HS-5 (cell line): ENCODE results near the gene PRCC.
A peak's percentile ranks its signal among the peaks of the same experiment; 100 is the strongest.

ENCODE experiments used
- DNase-seq: peaks from one replicate; pipeline ENCODE4 v3.0.0-alpha.2; 2012; ENCODE audit warnings: low read depth

Gene PRCC

DNA sequence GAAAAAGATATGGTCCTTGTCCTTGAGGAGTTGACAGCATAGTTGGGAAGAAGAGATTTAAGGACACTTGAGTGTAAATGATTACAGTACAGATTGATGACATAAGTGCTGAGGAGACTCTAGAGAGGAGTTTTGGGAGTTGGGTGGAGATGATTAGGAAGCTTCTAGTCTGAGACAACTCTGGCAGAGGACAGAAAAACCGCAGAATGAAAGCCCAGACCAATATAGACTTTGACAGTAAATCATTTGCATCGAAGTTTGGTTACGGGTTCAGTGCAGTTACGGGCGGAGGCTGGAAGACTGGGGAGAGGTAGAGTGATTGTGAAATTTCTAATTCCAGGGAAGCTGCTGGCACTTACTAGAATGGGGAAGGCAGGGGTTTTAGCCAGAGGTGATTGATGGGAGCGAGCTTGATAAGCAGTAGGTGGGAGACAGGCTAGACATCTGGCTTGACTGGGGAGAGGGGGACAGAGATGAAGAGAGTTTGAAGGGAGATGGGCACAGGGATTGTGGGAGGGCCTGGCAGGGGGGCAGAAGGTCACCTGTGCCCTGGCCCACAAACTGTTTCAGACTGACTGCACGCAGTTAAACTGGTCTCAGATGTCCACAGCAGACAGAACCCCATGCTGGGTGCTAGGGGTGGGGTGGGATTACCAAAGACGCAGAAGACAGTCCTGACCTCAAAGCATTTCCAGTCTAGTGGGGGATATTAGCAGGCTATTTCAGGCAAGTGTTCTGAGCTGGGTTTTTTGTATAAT lies 29.2 kb downstream of the PRCC start:
- DNase-seq: no peak

DNA sequence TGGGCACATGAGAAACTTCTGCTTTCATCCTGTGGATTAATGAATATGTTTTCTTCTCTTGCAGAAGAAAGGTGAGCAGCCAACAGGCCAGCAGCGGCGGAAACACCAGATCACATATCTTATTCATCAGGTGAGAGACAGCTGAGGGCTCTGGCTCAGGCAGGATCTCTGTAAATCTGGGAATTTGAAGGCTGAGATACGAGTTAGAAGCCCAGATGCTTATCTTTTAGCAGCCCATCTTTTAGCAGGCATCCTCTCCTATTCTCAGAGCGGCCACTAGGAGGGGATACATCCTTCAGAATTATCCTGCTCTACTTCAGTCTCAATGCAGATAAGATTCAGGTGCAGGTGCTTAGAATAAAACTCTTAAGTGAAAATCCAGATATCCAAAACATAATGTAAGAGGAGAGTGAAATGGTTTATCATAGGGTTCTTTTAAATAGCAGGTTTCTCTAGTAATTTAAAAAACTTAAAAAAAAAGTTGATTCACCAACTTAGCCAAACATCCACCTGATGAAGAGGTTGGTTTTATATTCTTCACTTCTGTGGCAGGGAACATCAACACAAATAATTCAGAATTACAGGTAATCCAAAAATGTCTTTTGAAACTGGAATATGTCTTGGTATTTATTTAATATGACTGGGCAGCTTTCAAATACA lies 30.0 kb downstream of the PRCC start:
- no peak for DNase-seq

DNA sequence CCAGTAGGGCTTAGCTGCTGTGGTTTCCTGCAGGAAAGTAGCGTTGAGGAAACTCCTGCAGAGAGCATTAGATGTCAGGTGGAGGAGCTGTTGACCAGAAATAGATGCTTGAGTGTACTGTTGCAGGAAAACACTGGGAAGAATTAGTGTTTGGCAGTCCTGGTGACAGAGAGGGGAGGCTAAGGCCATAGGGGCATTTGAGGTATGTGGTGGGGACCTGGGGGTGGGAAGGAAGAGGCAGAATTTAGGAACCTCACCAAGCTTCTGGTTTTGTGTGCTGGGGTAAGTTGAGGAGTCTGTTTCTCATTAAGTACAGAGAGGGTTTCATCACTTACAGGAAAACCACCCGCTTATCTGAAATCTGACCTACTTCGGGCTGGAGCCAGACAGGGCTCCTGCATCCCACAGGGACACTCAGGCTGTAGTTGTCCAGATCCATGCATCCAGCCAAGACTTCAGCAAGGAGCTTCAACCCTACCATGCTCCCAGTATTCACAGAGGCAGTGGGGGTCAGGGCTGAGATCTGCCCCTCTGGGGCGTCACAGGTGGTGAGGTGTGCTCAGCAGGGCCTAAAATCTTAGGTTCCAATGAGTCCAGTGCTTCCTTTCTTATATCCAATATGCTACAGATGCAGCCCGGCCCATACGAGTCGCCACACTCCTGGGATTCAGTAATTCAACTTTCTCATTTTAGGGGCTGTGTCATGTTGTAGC lies 34.2 kb downstream of the PRCC start:
- peak; percentile 58 for DNase-seq

DNA sequence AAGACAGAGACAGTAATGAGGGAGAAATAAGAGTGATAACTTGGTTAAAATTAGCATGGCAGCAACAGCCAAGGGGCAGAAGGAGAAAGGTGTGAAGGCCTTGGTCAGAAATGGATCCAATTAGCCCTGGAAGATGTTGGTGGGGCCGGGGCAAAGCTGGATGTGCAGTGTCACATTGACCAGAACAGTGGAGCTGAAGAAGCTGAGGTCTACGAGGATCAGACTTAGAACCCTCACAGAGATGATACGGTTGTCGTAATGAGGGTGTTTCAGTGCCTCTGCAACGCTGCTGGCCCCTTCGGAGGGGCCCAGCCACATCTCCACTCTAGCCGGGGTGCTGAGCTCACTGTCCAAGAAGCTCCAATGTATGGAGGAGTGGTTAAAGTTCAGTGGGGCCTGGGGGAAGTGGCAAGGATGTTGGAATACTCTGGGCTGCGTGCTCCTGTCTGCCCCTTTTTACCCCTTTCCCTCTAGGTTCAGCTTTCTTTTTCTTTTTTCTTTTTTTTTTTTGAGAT lies 35.1 kb downstream of the PRCC start:
- DNase-seq: no peak

DNA sequence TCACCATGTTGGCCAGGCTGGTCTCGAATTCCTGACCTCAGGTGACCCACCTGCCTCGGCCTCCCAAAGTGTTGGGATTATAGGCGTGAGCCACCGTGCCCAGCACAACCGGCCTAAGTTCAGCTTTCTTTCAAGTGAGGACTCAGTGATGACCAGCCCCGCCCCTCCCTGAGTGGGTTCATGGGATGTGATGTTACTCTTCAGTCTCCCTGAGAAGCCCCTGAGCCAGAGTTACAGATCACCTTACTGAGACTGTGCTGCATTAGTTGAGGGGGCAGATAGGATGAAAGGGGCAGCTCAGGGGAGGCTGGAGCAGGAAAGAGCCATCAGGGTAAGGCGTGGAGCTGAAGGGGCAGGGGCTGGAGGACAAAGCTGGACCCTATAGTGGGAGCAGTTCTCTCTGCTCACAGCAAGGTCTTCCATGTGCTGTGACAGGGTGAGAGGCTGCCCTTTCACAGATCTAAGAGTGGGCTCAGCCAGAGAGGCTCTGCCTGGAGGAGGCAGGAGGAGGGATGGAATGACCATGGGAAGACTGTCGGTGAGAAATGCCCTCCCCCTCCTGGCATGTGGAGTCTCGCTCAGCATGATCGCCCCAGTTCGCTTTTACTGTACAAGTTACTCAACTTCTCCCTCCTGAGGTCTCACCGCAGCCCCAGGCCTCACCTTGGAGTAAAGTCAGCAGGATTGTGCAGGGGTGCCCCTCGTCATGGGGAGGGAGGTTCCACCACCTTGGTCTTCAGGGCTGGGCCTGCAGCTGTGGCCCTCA lies 35.9 kb downstream of the PRCC start:
- DNase-seq: no peak

DNA sequence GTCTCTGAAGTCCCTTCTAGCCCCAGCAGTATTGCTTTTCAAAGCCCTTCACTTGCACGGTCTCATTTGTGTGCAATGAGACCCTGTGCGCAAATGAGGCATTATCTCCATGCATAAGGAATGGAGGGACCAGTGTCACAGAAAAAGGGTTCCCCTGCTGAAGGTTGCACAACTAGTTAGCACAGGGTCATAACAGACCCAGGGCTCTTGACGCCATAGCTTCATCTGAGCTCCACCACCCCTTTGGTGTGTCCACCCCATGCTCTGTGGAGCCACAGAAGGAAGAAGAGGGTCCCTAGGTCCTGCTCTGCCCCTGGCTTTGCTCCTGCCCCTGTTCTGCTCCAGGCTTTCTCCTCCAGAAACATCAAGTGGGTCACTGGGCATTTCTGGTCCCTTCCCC lies 36.7 kb downstream of the PRCC start:
- DNase-seq: no peak

DNA sequence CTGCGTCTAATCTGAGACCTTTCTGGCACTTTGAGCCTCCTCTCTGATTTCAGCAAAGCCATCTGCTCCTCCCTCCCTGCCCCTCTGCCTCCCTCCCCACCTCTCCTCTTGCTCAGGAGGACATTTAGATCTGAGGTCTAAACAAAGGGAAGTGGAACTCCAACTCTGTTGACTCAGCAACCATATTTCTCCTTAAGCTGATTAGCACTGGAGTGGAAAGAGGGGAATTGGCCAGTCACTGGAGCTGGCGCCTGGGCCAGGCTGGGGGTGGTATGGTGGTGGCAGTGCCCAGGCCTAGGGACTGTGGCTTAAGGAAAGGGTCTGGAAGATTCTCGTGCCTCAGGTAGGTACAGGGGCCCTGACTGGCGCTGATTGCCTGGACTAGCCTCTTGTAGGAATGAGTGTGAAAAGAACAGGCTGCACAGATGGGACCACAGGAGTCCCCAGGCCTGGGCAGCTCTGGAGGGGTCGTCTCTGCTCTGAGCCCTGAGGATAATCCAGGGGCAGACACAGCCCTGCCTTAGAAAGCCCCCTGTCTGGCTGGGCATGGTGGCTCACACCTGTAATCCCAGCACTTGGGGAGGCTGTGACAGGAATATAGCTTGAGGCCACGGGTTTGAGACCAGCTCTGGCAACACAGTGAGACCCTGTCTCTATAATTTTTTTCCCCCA lies 37.4 kb downstream of the PRCC start:
- DNase-seq: no peak

DNA sequence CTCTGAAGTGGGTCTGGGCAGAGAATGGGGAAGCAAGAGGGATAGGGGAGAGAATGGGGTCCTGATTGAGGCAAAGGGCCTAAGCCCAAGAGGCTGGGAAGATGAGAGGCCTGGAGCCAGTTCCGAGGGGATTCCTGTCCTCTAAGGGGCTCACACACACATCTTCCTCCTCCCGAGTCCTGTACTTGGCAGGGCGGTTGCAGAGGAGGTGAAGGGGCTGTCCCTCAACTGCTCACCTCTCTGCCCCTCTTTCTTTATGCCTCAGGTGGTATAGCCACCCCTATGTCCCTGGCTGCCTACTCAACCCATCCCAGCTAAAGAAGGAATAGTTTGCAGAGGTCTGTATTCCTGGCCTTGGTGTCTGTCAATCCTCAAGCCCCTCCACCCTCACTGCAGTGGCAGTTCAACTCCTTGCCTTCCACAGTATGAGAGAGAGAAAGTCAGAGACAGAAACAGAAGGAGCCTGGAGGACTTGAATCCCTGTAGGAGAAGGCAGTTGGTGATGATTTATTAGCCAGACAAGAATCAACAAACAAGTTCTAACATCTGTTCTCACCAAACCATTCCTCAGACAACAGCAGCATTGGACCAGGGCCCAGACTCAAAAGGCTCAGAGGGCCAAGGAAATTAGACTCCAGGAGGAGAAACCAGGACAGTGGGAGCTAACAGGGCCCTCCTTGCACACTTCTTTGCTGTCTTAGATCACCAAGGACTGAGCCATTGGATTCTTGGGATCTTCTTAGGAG lies 38.6 kb downstream of the PRCC start:
- no peak for DNase-seq

DNA sequence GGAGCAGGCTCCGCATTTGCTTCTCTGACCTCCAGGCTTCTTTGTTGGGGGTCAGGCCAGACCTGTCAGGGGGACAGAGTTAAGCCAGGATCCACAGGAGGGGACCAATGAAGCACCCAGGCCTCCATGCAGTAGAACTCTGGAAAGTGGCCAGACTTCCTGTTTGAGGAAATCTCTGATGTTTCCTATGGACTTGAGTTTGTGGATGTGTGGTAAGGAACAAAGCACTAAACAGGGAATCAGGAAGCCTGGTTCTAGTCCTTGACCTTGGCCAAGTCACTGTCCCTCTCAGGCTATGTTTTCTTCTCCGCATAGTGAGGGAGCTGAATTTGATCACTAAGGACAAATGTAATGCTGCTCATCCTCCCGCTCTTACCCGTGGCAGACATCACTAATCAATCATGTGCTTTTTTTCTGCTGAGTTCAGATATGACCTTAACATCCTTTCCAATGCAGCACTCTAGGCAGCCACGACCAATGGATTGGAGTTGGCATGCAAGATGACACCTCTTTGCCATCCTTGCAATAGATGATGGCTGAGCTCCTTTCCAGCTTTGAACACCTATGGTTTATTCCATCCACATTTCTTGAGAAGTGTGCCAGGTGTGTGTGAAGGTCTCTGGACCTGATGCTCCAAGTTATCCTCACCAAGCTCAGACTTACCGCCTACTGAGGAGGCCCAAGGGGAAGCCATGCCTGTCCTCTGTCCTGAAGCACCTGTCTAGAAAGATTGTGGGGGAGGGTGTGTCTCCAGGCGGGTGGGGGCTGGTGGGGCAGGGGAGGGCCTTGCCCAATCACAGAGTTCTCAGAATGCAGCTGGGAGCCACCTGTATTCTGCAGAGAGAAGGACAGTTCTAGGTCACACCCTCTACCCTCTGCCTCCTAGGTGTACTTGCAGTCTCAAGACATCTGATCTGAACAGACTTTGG lies 39.4 kb downstream of the PRCC start:
- DNase-seq: no peak

DNA sequence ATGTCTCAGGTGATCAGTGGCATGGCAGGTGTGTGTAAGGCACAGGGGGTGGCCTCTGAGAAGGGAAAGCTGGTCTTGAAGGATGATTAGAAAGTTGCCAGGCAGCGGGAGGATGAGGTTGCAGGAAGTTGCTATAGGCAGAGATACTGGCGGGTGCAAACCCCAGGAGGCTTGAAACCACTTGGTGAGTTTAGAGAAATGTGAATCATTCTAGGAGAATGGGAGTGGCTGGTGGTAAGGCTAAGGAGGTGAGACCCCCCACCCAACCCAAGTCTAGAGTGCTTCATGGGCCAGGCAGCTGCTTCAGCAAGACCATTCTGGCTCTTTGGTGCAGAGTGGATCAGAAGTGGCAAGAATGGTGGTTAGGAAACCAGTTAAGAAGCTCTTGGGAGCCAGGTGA lies 40.3 kb downstream of the PRCC start:
- no peak for DNase-seq

DNA sequence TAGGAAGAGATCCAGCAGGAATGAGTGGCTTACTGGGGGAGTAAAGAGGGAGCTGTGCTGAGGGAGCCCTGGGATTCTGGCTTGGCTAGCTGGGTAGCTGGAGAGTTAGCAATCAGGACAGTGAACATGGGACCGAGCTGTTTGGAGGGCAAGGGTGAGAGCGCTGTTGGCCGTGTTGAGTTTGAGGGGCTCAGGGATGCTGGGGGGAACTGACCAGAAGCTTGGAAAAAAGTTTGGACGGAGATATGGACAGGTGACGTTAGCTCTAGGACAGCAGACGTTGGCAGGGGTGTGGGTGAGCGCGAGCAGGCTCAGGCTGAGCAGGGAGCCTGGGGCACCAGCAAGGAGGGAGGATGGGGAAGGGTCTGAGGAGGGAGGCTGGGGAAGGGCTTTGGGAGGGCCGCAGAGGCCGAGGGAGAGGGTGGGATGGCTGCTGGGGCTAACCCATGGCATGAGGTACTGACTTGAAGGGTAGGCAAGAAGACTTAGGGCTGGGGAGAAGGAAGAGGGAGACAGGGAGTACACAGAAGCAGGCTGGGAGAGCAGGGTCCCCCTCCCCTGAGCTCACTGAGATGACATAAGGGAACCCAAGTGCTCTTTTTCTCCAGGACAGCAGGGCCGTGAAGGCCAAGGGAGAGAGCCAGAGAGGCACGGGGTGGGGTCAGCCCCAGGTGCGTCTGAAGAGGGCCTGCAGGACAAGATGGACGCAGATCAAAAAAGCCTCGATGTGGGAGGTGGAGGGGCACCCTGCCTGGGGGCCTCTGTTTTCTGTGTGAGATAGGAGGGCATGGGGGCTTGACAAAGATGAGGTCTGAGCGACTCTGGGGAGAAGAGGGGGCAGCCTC lies 41.1 kb downstream of the PRCC start:
- DNase-seq: no peak

DNA sequence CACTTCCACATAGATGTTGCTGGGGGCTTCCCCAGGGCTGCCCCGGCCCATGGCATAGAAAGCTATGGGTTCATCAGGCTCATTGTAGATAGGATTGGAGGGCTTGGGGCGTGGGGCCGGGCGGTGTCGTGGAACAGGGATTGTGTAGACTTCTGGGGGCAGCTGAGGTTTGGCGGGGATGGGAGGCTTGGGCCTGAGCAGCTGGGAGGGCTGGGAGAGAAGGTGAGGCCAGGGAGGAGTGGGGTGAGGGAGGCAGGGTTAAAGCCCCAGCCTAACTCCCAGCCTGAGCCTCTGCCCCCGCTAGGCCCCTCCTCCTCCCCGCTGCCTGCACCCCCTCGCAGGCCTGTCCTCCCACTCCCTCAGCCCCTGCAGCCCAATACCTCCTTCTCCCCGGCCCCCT lies 41.9 kb downstream of the PRCC start:
- DNase-seq: no peak

DNA sequence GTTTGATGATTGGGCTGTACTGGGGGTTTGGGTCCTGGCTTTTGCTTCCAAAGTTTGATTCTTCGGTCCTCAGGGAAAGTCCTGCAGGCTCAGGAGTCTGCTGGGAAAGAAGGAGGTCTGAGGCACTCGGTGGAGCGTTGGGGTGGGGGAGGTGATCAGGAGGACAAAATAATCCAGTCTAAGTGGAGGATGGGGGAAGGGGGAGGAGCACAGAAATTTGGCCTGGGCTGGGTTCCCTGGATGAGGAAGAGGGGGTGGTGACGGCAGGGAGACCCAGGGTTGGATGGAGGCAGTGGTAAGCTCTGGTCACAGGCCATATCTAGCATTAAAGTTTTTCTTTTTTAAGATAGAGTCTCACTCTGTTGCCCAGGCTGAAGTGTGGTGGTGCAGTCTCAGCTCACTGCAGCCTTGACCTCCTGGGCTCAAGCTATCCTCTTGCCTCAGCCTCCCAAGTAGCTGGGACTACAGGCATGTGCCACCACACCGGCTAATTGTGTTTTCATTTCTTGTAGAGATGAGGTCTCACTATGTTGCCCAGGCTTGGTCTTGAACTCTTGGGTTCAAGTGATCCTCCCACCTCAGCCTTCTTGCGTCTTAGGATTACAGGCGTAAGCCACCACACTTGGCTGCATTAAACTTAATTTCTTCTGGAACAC lies 42.5 kb downstream of the PRCC start:
- no peak for DNase-seq

DNA sequence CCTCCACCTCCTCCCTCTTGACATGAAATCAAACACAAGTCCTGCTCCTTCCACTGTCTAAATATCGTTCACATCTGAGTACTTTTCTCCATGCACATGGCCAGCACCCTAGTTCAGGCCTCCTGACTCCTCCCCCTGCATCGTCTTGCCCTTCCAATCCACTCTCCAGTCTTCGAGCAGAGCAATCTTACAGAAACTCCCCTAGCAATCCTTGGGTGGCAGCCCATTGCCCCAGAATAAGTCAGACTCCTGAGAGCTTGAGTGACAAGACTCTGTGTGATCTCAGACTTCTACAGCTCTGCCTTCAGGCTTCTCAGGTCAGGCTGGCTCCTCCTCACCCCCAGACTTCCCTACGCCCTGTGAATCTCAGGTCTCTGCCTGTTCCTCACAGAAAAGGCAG lies 43.8 kb downstream of the PRCC start:
- DNase-seq: no peak

DNA sequence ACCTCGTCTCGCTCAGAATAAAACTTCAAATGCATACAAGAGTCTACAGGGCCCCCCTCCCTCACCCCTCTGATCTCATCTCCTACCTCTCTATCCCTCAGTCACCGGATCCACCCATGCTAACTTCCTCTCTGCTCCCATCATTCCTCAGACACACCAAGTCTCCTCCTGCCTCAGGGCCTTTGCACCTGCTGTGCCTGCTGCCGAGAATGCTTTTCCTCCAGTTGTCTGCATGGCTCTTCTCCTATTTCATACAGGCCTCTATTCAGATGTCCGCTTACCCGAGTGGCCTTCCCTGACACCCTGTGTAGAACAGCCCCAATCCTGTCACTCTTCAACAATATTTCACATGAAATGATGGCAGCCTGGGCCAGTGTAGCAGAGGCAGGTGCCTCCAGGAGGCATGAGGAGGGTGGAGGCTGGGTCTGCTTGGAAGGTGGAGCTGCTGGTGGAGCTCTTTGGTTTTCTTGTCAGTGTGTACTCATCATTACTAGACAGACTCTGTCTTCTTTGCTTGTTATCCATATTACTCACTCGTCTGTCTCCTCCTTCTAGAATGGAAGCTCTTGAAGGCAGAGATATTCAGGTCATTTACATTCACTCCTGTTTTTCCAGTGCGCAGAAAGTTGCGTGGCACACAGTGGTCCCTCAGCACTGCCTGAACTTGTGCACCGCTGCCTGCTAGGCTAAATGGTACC lies 45.1 kb downstream of the PRCC start:
- no peak for DNase-seq

DNA sequence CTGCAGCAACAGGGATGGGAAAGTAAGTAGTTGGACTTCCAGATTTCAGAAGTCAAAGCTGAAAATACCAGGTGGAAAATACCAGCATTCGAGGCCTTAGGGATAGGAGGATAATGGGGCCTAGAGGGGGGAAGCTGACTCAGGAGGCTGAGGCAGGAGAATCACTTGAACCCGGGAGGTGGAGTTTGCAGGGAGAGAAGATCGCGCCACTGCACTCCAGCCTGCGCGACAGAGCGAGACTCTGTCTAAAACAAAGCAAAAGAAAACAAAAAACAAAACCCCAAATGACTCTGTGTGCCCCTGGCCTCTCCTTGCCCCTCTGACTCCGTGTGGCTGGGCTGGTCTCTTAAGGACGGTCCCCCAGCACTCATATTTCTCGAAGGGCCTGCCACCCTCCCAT lies 46.0 kb downstream of the PRCC start:
- no peak for DNase-seq

DNA sequence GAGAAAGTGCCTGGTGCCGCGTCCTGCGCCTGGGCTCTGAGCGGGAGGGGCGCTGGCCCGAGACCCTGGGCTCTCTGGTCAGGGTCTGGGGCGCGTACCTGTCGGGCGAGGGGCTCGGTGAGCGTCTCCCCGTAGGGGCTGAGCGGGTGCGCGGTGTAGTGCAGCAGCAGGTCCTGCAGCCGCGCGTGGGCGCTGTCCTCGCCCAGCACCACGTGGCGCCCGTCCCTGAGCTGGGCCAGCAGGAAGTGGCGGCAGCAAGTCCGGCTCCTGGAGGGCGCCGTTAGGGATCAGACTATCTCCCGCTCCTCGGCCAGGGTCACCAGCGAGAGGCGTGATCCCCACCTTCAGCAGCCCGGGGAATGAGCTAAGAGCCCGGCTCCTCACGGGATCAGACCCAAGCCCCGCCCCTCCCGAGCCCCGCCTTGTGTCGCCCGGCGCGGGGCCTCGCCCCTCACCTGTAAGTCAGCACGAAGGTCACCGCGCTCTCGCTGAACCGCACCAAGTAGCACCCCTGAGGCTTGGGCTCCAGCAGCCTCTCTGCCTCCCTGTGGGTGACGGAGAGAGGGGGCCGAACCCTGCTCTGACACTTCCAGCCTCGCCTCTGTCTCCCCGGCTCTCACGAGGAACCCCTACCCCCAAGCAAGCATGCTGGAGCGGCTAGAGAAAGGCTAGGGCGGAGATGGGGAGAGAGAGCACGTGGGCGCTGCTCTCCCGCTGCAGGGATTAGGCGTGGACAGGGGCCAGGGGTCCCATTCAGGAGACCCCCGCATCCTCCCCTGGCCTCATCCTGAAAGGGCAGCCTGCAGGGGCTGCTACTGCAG lies 46.6 kb downstream of the PRCC start:
- no peak for DNase-seq
